Memory B cell (primary cell): Measurements from ENCODE around the gene DIP2C.
"Not testable (repeated sequence)": the region's sequence is repeated elsewhere in the genome, so short reads cannot be mapped to it uniquely, and the experiment has no call there.

ENCODE experiments used
- ATAC-seq: fragments of 150-1000 bp; cut with Tn5 transposase; 2 replicates; pipeline ENCODE4 v1.10.0; 2021; ENCODE audit warnings: low read depth, mild to moderate bottlenecking, moderate library complexity
- DNase-seq, 2 donors: peaks; one replicate each; pipeline ENCODE4 v3.0.0; 2022; ENCODE audit warnings: low spot score in 2 of 2
- H3K27ac Mint-ChIP-seq: one replicate; pipeline ENCODE4 v1.8.0; 2022; ENCODE audit warnings: mild to moderate bottlenecking, moderate library complexity, mixed read lengths
- H3K27me3 Mint-ChIP-seq: one replicate; pipeline ENCODE4 v1.8.0; 2022; ENCODE audit warnings: mixed read lengths
- H3K36me3 Mint-ChIP-seq: one replicate; pipeline ENCODE4 v1.8.0; 2022; ENCODE audit warnings: mild to moderate bottlenecking, mixed read lengths
- H3K4me1 Mint-ChIP-seq: one replicate; pipeline ENCODE4 v1.8.0; 2022; ENCODE audit warnings: mixed read lengths
- H3K4me3 Mint-ChIP-seq: one replicate; pipeline ENCODE4 v1.8.0; 2022; ENCODE audit warnings: mild to moderate bottlenecking, moderate library complexity, mixed read lengths
- H3K9me3 Mint-ChIP-seq: one replicate; pipeline ENCODE4 v1.8.0; 2022; ENCODE audit warnings: mixed read lengths

DIP2C gene

GRCh38 chr10:404346-404745 lies 285.1 kb downstream of the DIP2C start:
- no peaks in the 10 kb centered on the region for H3K4me1 Mint-ChIP-seq
- no peak overlapping the region for H3K27ac Mint-ChIP-seq
- ATAC-seq (no peak), DNase-seq (no peak)
- H3K9me3 Mint-ChIP-seq: no peaks in the 10 kb centered on the region
- no peak overlapping the region for H3K4me3 Mint-ChIP-seq
- peaks cover 2% of the 10 kb centered on the region for H3K27me3 Mint-ChIP-seq
- H3K36me3 Mint-ChIP-seq: peaks cover 2% of the 10 kb centered on the region

DNA sequence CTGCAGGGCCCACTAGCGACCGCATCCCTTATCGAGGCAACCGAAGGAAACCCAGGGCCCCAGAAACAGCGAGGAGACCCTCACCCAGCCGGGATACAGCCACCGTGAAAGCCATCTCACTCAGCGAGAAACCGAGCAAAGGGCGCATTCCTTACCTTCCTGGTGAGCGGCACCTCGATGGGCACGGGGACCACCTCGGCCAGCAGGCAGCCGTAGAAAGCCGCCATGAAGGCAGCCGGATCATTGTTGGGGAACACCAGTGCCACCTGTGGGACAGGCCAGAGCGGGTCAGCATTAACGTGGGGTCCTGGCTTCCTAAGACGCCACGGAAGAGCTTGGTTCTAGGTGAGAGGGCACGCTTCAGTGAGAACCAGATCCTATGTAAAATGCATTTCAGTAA lies 290.5 kb downstream of the DIP2C start:
- Mint-ChIP-seq H3K4me3 (no peak overlapping the region), H3K27me3 (no peaks in the 10 kb centered on the region), H3K4me1 (peaks cover 15% of the 10 kb centered on the region), H3K9me3 (no peaks in the 10 kb centered on the region), H3K27ac (no peak overlapping the region), H3K36me3 (no peaks in the 10 kb centered on the region)
- DNase-seq (no peak), ATAC-seq (no peak)

GRCh38 chr10:397321-398068 lies 292.0 kb downstream of the DIP2C start:
- no peak for DNase-seq
- Mint-ChIP-seq H3K27ac (no peak overlapping the region), H3K4me1 (peaks cover 15% of the 10 kb centered on the region), H3K27me3 (peaks cover 3% of the 10 kb centered on the region), H3K36me3 (no peaks in the 10 kb centered on the region), H3K9me3 (no peaks in the 10 kb centered on the region), H3K4me3 (no peak overlapping the region)
- peak; percentile 51 for ATAC-seq

GRCh38 chr10:396535-397220 lies 292.8 kb downstream of the DIP2C start:
- no peaks in the 10 kb centered on the region for H3K9me3 Mint-ChIP-seq

DNA sequence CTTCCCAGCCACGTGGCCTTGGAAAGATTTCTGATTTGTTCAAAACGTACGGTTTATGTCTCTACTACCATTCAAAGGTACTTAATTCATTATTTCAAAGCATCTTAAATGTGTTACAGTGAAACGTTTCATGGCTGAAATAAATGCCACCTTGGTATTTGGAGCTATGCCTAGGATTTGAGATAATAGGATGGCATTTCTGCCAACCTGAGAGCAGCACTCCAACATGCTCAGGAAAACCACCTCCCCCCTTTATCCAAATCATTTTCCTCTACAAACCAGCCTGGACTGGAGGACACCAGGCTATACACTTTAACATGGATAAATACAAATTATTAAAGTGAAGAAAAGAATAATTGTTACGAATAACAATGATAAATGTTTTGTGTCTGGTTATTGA lies 293.4 kb downstream of the DIP2C start:
- no peak for DNase-seq
- H3K4me3 Mint-ChIP-seq: no peak overlapping the region
- H3K9me3 Mint-ChIP-seq: no peaks in the 10 kb centered on the region
- H3K27me3 Mint-ChIP-seq: peaks cover 3% of the 10 kb centered on the region
- H3K27ac Mint-ChIP-seq: no peak overlapping the region
- H3K36me3 Mint-ChIP-seq: no peaks in the 10 kb centered on the region
- no peak for ATAC-seq
- peaks cover 15% of the 10 kb centered on the region for H3K4me1 Mint-ChIP-seq

More at GRCh38 chr10:396535-397220, 292.8 kb downstream of the DIP2C start:
- peaks cover 3% of the 10 kb centered on the region for H3K27me3 Mint-ChIP-seq
- DNase-seq: no peak
- H3K4me3 Mint-ChIP-seq: no peak overlapping the region
- H3K36me3 Mint-ChIP-seq: no peaks in the 10 kb centered on the region
- no peak for ATAC-seq
- H3K4me1 Mint-ChIP-seq: peaks cover 15% of the 10 kb centered on the region
- H3K27ac Mint-ChIP-seq: no peak overlapping the region

GRCh38 chr10:395665-396064 lies 293.8 kb downstream of the DIP2C start:
- H3K27me3 Mint-ChIP-seq: peaks cover 3% of the 10 kb centered on the region
- no peak for DNase-seq
- H3K36me3 Mint-ChIP-seq: no peaks in the 10 kb centered on the region
- no peaks in the 10 kb centered on the region for H3K9me3 Mint-ChIP-seq
- no peak overlapping the region for H3K4me3 Mint-ChIP-seq
- H3K4me1 Mint-ChIP-seq: peaks cover 15% of the 10 kb centered on the region
- no peak overlapping the region for H3K27ac Mint-ChIP-seq
- no peak for ATAC-seq

- H3K4me3 Mint-ChIP-seq, H3K27me3 Mint-ChIP-seq, H3K27ac Mint-ChIP-seq, H3K36me3 Mint-ChIP-seq, ATAC-seq, DNase-seq, H3K9me3 Mint-ChIP-seq: not testable (repeated sequence)
- peaks cover 15% of the 10 kb centered on the region for H3K4me1 Mint-ChIP-seq
Measured at GRCh38 chr10:394439-395101, 294.9 kb downstream of the DIP2C start.

DNA sequence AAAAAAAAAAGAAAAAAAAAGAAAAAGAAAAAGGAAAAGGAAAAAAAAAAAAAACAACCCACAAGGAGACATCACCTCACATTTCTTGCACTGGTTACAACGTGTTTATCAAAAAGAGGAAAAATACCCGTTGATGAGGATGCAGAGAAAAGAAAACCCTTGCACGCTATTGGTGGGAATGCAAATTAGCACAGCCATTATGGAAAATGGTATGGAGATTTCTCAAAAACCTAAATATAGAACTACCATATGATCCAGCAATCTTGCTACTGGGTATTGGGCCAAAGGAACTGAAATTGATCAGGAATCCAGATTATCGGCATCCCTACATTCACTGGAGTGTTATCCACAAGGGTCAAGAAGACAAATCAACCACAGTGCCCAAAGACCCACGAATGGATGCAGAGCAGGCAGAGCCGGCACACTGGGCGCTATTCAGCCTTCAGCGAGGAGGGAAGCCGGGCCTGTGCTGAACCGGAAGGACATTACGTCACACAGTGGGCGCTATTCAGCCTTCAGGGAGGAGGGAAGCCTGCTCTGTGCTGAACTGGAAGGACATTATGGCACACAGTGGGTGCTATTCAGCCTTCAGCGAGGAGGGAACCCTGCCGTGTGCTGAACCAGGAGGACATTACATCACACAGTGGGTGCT lies 295.6 kb downstream of the DIP2C start:
- peaks cover 15% of the 10 kb centered on the region for H3K4me1 Mint-ChIP-seq
- no peak overlapping the region for H3K4me3 Mint-ChIP-seq

GRCh38 chr10:393106-393745 lies 296.2 kb downstream of the DIP2C start:
- H3K4me1 Mint-ChIP-seq: peaks cover 15% of the 10 kb centered on the region
- ATAC-seq (no peak), DNase-seq (no peak)
- no peak overlapping the region for H3K27ac Mint-ChIP-seq
- H3K4me3 Mint-ChIP-seq: no peak overlapping the region
- H3K36me3 Mint-ChIP-seq: no peaks in the 10 kb centered on the region
- no peaks in the 10 kb centered on the region for H3K9me3 Mint-ChIP-seq
- H3K27me3 Mint-ChIP-seq: peaks cover 3% of the 10 kb centered on the region

More for the DNA sequence above, 295.6 kb downstream of the DIP2C start:
- ATAC-seq (no peak), DNase-seq (no peak)
- Mint-ChIP-seq H3K27ac (no peak overlapping the region), H3K9me3 (no peaks in the 10 kb centered on the region), H3K27me3 (peaks cover 3% of the 10 kb centered on the region), H3K36me3 (no peaks in the 10 kb centered on the region)

DNA sequence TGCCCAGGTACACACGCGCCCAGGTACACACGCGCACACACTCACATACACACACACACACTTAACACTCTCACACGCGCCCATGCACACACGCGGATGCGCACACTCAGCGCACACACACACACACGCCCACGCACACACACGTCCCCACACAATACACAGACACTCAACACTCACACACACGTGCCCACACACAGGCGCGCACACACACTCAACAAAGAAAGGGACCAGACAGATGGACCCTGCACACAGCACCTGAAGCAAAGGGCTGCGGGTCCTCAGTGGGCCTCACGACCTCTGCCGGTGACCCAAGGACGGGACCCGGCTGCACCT lies 296.8 kb downstream of the DIP2C start:
- H3K27ac Mint-ChIP-seq: no peak overlapping the region

GRCh38 chr10:391847-392704 lies 297.4 kb downstream of the DIP2C start:
- Mint-ChIP-seq H3K27me3 (peaks cover 3% of the 10 kb centered on the region), H3K4me3 (no peak overlapping the region), H3K4me1 (peaks cover 10% of the 10 kb centered on the region), H3K27ac (no peak overlapping the region), H3K36me3 (no peaks in the 10 kb centered on the region), H3K9me3 (no peaks in the 10 kb centered on the region)
- ATAC-seq: no peak
- no peak for DNase-seq

More for the DNA sequence above, 296.8 kb downstream of the DIP2C start:
- H3K4me1 Mint-ChIP-seq: peaks cover 14% of the 10 kb centered on the region
- peaks cover 3% of the 10 kb centered on the region for H3K27me3 Mint-ChIP-seq
- ATAC-seq (no peak), DNase-seq (no peak)
- no peak overlapping the region for H3K4me3 Mint-ChIP-seq
- no peaks in the 10 kb centered on the region for H3K36me3 Mint-ChIP-seq
- H3K9me3 Mint-ChIP-seq: no peaks in the 10 kb centered on the region

DNA sequence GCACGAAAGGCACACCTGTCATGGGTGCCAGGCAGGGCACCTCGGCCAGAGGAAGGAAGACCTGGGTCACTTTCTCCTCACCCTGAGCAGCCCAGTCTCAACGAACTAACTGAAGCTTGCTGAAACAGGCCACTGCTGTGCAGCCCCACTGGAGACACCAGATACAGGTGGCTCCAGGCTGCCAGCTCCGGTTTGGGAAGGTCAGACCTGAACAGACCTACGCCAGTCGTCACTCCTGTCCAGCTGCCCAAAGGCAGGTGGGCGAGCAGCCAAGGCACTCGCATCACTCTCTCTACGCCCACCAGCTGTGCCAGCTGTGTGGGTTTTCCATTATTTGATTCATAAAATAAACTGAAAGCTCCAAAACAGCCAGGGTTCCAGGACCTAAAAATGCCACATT lies 298.2 kb downstream of the DIP2C start:
- Mint-ChIP-seq H3K36me3 (no peaks in the 10 kb centered on the region), H3K27ac (no peak overlapping the region), H3K4me1 (peaks cover 10% of the 10 kb centered on the region), H3K4me3 (no peak overlapping the region), H3K27me3 (peaks cover 3% of the 10 kb centered on the region), H3K9me3 (no peaks in the 10 kb centered on the region)
- DNase-seq: no peak
- ATAC-seq: no peak

- no peak for ATAC-seq
- Mint-ChIP-seq H3K27ac (no peak overlapping the region), H3K4me3 (no peak overlapping the region), H3K9me3 (no peaks in the 10 kb centered on the region), H3K27me3 (peaks cover 3% of the 10 kb centered on the region), H3K36me3 (no peaks in the 10 kb centered on the region), H3K4me1 (peaks cover 10% of the 10 kb centered on the region)
- DNase-seq: no peak
Measured at GRCh38 chr10:390449-391100, 298.9 kb downstream of the DIP2C start.
